Neural crest cell (in vitro differentiated cells): ENCODE measurements around the gene ECEL1. TPM values are rescaled to one million over a fixed set of nuclear protein-coding genes. Genes with fewer than 3 reads are reported as not detected.
A peak's percentile ranks its signal among the peaks of the same experiment; 100 is the strongest.
"Not testable (repeated sequence)": the region's sequence is repeated elsewhere in the genome, so short reads cannot be mapped to it uniquely, and the experiment has no call there.

Source experiments
- DNase-seq: peaks from one replicate; pipeline ENCODE4 v3.0.0; 2021; ENCODE audit warnings: low read depth, mixed read lengths, low spot score
- H3K27ac Mint-ChIP-seq: one replicate; pipeline ENCODE4 v1.8.0; 2021; ENCODE audit warnings: mild to moderate bottlenecking, mixed read lengths; ENCODE audit not compliant: unreplicated experiment
- H3K27me3 Mint-ChIP-seq: 2 replicates; pipeline ENCODE4 v1.8.0; 2021; ENCODE audit warnings: low read depth, mild to moderate bottlenecking, mixed read lengths
- H3K36me3 Mint-ChIP-seq: 2 replicates; pipeline ENCODE4 v1.8.0; 2021; ENCODE audit warnings: low read depth, mild to moderate bottlenecking, mixed read lengths
- H3K4me1 Mint-ChIP-seq: 2 replicates; pipeline ENCODE4 v1.8.0; 2021; ENCODE audit warnings: mixed read lengths
- H3K4me3 Mint-ChIP-seq: one replicate; pipeline ENCODE4 v1.8.0; 2021; ENCODE audit warnings: mild to moderate bottlenecking, mixed read lengths
- H3K9me3 Mint-ChIP-seq: 2 replicates; pipeline ENCODE4 v1.8.0; 2021; ENCODE audit warnings: mixed read lengths
- CTCF ChIP-seq: fragments of 200-600 bp; sonication (generic); conservative IDR thresholded peaks from 2 replicates; pipeline ENCODE4 v1.5.0; 2021; ENCODE audit warnings: antibody characterized with exemption, mild to moderate bottlenecking
- total RNA-seq: library from RNA; stranded (reverse); gene quantifications from 2 replicates; pipeline ENCODE4 v1.2.1, GENCODE V29; 2021

The ECEL1 gene
- total RNA-seq, 1 donor from 2014 or later: 43.9 TPM

GRCh38 chr2:232444409-232445148, 43.1 kb downstream of the ECEL1 start:
- no peaks in the 10 kb centered on the region for H3K27me3 Mint-ChIP-seq
- peak; percentile 67 for TF ChIP-seq CTCF
- no peaks in the 10 kb centered on the region for H3K36me3 Mint-ChIP-seq
- peaks cover 19% of the 10 kb centered on the region for H3K4me1 Mint-ChIP-seq
- no peak overlapping the region for H3K4me3 Mint-ChIP-seq
- peak; percentile 65 for DNase-seq
- peak overlapping the region; percentile 19 for H3K27ac Mint-ChIP-seq
- no peaks in the 10 kb centered on the region for H3K9me3 Mint-ChIP-seq

- not testable (repeated sequence) for H3K27me3 Mint-ChIP-seq, DNase-seq, H3K9me3 Mint-ChIP-seq, H3K4me3 Mint-ChIP-seq, H3K36me3 Mint-ChIP-seq
- H3K27ac Mint-ChIP-seq: peak overlapping the region; percentile 19
- H3K4me1 Mint-ChIP-seq: peaks cover 19% of the 10 kb centered on the region
Measured at GRCh38 chr2:232443669-232444408, 43.8 kb downstream of the ECEL1 start.

GRCh38 chr2:232443047-232443446, 44.6 kb downstream of the ECEL1 start:
- not testable (repeated sequence) for H3K27ac Mint-ChIP-seq, H3K27me3 Mint-ChIP-seq, H3K4me3 Mint-ChIP-seq, H3K36me3 Mint-ChIP-seq, H3K9me3 Mint-ChIP-seq, DNase-seq
- peaks cover 14% of the 10 kb centered on the region for H3K4me1 Mint-ChIP-seq

GRCh38 chr2:232442431-232442830, 45.2 kb downstream of the ECEL1 start:
- H3K27me3 Mint-ChIP-seq, H3K4me3 Mint-ChIP-seq, H3K4me1 Mint-ChIP-seq, H3K27ac Mint-ChIP-seq, H3K9me3 Mint-ChIP-seq, DNase-seq, H3K36me3 Mint-ChIP-seq: not testable (repeated sequence)

- H3K4me3 Mint-ChIP-seq, H3K27ac Mint-ChIP-seq, DNase-seq, H3K27me3 Mint-ChIP-seq, H3K36me3 Mint-ChIP-seq, H3K4me1 Mint-ChIP-seq, H3K9me3 Mint-ChIP-seq: not testable (repeated sequence)
Measured at GRCh38 chr2:232441922-232442321, 45.7 kb downstream of the ECEL1 start.

GRCh38 chr2:232441147-232441651, 46.4 kb downstream of the ECEL1 start:
- Mint-ChIP-seq H3K9me3 (no peaks in the 10 kb centered on the region), H3K36me3 (no peaks in the 10 kb centered on the region), H3K4me3 (no peak overlapping the region), H3K27ac (no peak overlapping the region), H3K27me3 (no peaks in the 10 kb centered on the region), H3K4me1 (no peaks in the 10 kb centered on the region)
- no peak for TF ChIP-seq CTCF
- DNase-seq: no peak

- peak; percentile 88 for TF ChIP-seq CTCF
- not testable (repeated sequence) for H3K9me3 Mint-ChIP-seq, H3K27me3 Mint-ChIP-seq, H3K4me1 Mint-ChIP-seq, H3K27ac Mint-ChIP-seq, H3K36me3 Mint-ChIP-seq, H3K4me3 Mint-ChIP-seq
- DNase-seq: peak; percentile 97
Measured at GRCh38 chr2:232440220-232441018, 47.2 kb downstream of the ECEL1 start.
